H7 (cell line): ENCODE results near the gene AKAP6. TPM values are rescaled to one million over a fixed set of nuclear protein-coding genes. Genes with fewer than 3 reads are reported as not detected.

ENCODE experiments used
- DNase-seq: peaks from one replicate; pipeline ENCODE4 v3.0.0; 2012
- H3K27me3 ChIP-seq: 2 replicates; pipeline ENCODE4 v1.6.0; 2011; ENCODE audit warnings: mild to moderate bottlenecking, low read length; ENCODE audit not compliant: control insufficient read depth, insufficient read depth
- H3K36me3 ChIP-seq: replicated peaks from 2 replicates; pipeline ENCODE4 v1.5.1; 2011; ENCODE audit warnings: low read length; ENCODE audit not compliant: control insufficient read depth, insufficient read depth
- H3K4me3 ChIP-seq: 2 replicates; pipeline ENCODE4 v1.5.1; 2011; ENCODE audit warnings: low read depth, mild to moderate bottlenecking, control low read depth, low read length, moderate library complexity; ENCODE audit not compliant: insufficient read depth
- total RNA-seq: library from RNA; depleted of rRNA; stranded (reverse); fragments of >200 nt; shearing (Covaris generic); gene quantifications from 2 replicates; pipeline ENCODE4 v1.2.3, GENCODE V29; 2014

AKAP6 gene
- total RNA-seq, 1 experiment from 2014 or later: 0.28 TPM

GRCh38 chr14:32422440-32422839 lies 93.3 kb downstream of the AKAP6 start:
- H3K27me3 ChIP-seq: no peaks in the 10 kb centered on the region
- no peak for DNase-seq
- no peak overlapping the region for H3K4me3 ChIP-seq
- no peaks in the 10 kb centered on the region for H3K36me3 ChIP-seq

GRCh38 chr14:32426028-32426427 lies 96.9 kb downstream of the AKAP6 start:
- Histone ChIP-seq H3K4me3 (no peak overlapping the region), H3K27me3 (no peaks in the 10 kb centered on the region), H3K36me3 (no peaks in the 10 kb centered on the region)
- no peak for DNase-seq

GRCh38 chr14:32426586-32427388 lies 97.7 kb downstream of the AKAP6 start:
- Histone ChIP-seq H3K36me3 (no peaks in the 10 kb centered on the region), H3K4me3 (no peak overlapping the region), H3K27me3 (no peaks in the 10 kb centered on the region)
- DNase-seq: no peak

GRCh38 chr14:32427726-32428528 lies 98.8 kb downstream of the AKAP6 start:
- H3K4me3 ChIP-seq: no peak overlapping the region
- H3K36me3 ChIP-seq: no peaks in the 10 kb centered on the region
- DNase-seq: no peak

GRCh38 chr14:32428875-32429274 lies 99.8 kb downstream of the AKAP6 start:
- no peak overlapping the region for H3K4me3 ChIP-seq
- H3K36me3 ChIP-seq: no peaks in the 10 kb centered on the region
- no peaks in the 10 kb centered on the region for H3K27me3 ChIP-seq
- no peak for DNase-seq

More at GRCh38 chr14:32427726-32428528, 98.8 kb downstream of the AKAP6 start:
- H3K27me3 ChIP-seq: no peaks in the 10 kb centered on the region

- no peak overlapping the region for H3K4me3 ChIP-seq
- no peaks in the 10 kb centered on the region for H3K27me3 ChIP-seq
- no peaks in the 10 kb centered on the region for H3K36me3 ChIP-seq
- DNase-seq: no peak
These were observed 101.2 kb downstream of the AKAP6 start for GRCh38 chr14:32430326-32430725.

- H3K27me3 ChIP-seq: no peaks in the 10 kb centered on the region
- no peaks in the 10 kb centered on the region for H3K36me3 ChIP-seq
- no peak for DNase-seq
These were observed 103.9 kb downstream of the AKAP6 start for GRCh38 chr14:32432813-32433538.

GRCh38 chr14:32434180-32434579 lies 105.1 kb downstream of the AKAP6 start:
- no peaks in the 10 kb centered on the region for H3K27me3 ChIP-seq
- DNase-seq: no peak
- no peaks in the 10 kb centered on the region for H3K36me3 ChIP-seq
- H3K4me3 ChIP-seq: no peak overlapping the region

More at GRCh38 chr14:32432813-32433538, 103.9 kb downstream of the AKAP6 start:
- H3K4me3 ChIP-seq: no peak overlapping the region

- Histone ChIP-seq H3K27me3 (no peaks in the 10 kb centered on the region), H3K36me3 (no peaks in the 10 kb centered on the region), H3K4me3 (no peak overlapping the region)
- DNase-seq: no peak
These were observed 105.8 kb downstream of the AKAP6 start for GRCh38 chr14:32434880-32435279.

- H3K36me3 ChIP-seq: no peaks in the 10 kb centered on the region
- H3K27me3 ChIP-seq: no peaks in the 10 kb centered on the region
- DNase-seq: no peak
- no peak overlapping the region for H3K4me3 ChIP-seq
These were observed 106.3 kb downstream of the AKAP6 start for GRCh38 chr14:32435411-32435810.

GRCh38 chr14:32436993-32437392 lies 107.9 kb downstream of the AKAP6 start:
- DNase-seq: no peak
- H3K27me3 ChIP-seq: no peaks in the 10 kb centered on the region
- no peak overlapping the region for H3K4me3 ChIP-seq
- H3K36me3 ChIP-seq: no peaks in the 10 kb centered on the region

- Histone ChIP-seq H3K27me3 (no peaks in the 10 kb centered on the region), H3K36me3 (no peaks in the 10 kb centered on the region), H3K4me3 (no peak overlapping the region)
- DNase-seq: no peak
These were observed 109.4 kb downstream of the AKAP6 start for GRCh38 chr14:32438517-32438916.

GRCh38 chr14:32443890-32444661 lies 115.0 kb downstream of the AKAP6 start:
- H3K27me3 ChIP-seq: no peaks in the 10 kb centered on the region
- DNase-seq: no peak
- H3K36me3 ChIP-seq: no peaks in the 10 kb centered on the region
- no peak overlapping the region for H3K4me3 ChIP-seq

- Histone ChIP-seq H3K36me3 (no peaks in the 10 kb centered on the region), H3K27me3 (no peaks in the 10 kb centered on the region), H3K4me3 (no peak overlapping the region)
- DNase-seq: no peak
These were observed 118.3 kb downstream of the AKAP6 start for GRCh38 chr14:32447371-32447770.
